ENCODE results near the gene PDE8A.

The PDE8A gene

DNA sequence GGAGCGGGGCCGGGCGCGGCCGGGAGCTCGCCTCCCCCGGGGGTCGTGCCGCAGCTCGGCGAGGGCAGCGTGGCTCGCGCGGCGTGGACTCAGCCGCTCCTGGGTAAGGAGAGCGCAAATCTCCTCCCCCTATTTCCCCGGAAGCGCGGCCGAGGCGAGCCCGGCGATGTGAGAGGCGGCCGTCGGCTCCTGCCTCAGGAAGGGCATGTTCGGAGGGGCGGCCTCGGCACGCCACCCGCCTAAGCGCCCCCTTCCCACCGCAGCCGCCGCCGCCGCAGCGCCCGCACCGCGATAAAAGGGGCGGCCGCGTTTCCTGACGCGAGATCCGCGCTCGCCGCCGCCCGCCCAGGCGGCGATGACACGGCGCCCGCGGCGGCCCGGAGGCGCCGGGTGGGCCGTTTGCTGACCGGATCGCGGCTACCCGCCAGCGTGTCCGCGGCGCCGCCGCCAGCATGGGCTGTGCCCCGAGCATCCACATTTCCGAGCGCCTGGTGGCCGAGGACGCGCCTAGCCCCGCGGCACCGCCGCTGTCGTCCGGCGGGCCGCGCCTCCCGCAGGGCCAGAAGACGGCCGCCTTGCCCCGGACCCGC, at the start of gene PDE8A:
Gene PDE8A, plus strand, starts transcription at position 146 of the 590 bp plus-strand sequence. Its CDS starts 307 bp downstream, at position 453.
- no peak for DNase-seq (ENCODE audit: low read depth)

DNA sequence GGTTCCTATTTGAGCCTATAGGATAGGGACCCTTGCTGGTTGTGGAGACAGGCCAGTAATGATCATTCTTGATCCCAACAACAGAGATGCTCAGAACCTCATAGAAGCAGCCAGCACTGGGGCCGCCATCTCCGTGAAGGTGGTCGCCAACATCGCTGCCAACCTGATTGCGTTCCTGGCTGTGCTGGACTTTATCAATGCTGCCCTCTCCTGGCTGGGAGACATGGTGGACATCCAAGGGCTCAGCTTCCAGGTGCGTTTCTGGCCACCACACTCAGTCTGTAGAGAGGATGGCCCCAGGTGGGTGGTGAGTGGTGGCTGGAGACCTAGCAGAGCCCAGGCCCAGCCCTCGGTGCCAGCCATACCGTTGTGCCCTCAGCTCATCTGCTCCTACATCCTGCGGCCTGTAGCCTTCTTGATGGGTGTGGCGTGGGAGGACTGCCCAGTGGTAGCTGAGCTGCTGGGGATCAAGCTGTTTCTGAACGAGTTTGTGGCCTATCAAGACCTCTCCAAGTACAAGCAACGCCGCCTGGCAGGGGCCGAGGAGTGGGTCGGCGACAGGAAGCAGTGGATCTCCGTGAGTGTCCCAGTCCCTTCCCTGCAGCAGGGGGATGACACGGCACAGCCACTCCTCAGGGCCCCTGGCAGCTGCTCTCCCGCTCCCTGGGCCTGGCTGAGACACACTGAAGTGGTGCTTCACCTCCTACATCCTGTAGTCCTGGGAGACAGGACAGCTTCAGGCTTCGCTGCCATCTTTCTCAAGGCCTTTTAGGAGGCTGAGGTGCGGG, 46.5 kb upstream of the PDE8A start:
- DNase-seq (ENCODE audit: low read depth) = no peak

- no peak for DNase-seq (ENCODE audit: low read depth)
These were observed 44.5 kb upstream of the PDE8A start for GRCh38 chr15:84937144-84937543.

DNA sequence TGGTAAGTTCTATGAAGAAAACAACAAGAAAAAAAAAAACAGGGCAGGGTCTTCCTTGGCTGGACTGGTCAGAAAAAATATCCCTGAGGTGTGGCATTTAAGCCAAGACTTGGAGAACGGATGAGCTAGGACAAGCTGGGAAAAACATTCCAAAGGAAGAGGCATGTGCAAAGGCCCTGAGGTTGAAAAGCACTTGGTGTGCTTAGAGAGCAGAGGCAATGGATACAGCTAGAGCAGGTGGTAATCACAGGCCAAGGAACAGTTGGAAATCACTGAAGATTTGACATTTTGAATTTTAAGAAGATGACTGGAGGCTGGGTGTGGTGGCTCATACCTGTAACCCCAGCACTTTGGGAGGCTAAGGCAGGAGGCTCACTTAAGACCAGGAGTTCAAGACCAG, 42.9 kb upstream of the PDE8A start:
- no peak for DNase-seq (ENCODE audit: low read depth)

DNA sequence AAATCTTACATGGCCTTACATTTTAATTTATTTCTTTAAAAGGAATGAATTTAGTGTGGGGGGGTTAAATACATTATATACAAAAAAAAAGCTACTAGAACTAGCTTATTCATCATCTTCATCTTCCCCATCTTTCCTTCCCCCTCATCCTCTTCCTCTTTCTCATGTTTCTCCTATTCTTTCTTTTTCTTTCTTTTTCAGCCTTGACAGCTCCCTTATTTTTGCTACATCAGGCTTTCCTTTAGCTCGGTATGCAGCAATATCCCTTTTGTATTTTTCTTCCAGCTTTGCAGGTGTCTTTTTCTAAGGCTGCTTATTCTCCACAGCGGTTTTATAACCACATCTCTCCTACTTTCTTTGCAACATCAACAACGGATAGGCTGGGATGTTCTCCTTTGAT, 41.3 kb upstream of the PDE8A start:
- DNase-seq (ENCODE audit: low read depth) = no peak

- DNase-seq (ENCODE audit: low read depth) = no peak
These were observed 39.2 kb upstream of the PDE8A start for GRCh38 chr15:84942456-84942855.

GRCh38 chr15:84944311-84944710, 37.3 kb upstream of the PDE8A start:
- no peak for DNase-seq (ENCODE audit: low read depth)

DNA sequence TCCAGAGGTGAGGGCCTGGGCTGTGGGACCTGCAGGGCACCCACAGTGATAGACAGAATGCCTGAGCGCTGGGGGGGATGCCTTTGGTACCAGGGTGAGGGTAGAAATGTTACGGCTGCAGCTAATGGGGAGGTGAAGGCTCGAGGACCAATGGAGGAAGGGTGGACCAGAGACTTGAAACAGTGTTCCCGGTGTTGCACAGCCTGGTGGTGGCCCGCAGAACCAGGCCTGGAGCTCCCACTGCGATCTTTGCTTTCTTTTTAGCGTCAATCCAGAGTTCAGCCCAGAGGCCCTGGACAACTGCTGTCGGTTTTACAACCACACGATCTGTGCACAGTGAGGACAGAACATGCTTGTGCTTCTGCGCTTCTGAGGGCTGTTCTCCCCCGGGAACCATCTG, 36.8 kb upstream of the PDE8A start:
- no peak for DNase-seq (ENCODE audit: low read depth)

GRCh38 chr15:84946772-84947489, 34.7 kb upstream of the PDE8A start:
- no peak for DNase-seq (ENCODE audit: low read depth)

- peak; percentile 82 for DNase-seq (ENCODE audit: low read depth)
These were observed 33.5 kb upstream of the PDE8A start for GRCh38 chr15:84947947-84948830.

DNA sequence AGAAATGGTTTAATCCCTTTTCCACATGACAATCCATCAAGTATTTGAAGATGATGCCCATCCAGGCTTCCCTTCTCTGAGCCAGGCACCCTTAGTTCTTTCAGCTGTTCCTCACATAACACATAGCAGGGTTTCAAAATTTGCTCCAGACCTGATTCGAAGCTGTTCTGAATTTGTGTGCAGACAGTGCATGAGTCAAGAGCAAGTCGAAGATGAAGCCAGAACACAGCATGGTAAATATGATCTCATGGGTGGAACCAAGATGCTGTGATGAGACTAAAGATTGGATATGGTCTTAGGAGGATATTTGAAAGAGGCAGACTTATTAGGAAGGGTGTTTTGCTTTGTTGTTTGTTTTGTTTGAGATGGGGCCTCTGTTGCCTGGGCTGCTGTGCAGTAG, 32.6 kb upstream of the PDE8A start:
- DNase-seq (ENCODE audit: low read depth) = peak; percentile 51

- no peak for DNase-seq (ENCODE audit: low read depth)
These were observed 31.6 kb upstream of the PDE8A start for GRCh38 chr15:84949845-84950569.

DNA sequence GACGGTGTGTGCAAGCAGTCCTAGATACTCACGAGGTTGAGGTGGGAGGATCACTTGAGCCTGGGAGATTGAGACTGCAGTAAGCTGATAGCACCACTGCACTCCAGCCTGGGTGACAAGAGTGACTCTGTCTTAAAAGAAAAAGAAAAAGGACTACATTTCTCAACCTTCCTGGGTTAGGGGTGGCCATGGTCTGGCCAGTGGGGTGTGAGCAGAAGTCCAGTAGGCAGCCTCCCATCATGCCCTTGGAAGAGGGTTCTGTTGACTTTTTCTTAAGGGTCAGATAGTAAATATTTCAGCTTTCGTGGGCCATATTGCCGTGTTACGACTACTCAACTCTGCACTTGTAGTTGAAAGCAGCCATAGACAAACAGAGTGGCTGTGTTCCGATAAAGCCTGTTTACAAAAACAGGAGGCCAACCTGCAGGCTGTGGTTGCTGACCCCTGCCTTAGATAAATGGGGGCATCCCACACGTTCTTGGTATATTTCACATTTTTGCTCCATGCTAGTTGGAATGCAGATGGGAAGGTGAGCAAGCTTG, 31.0 kb upstream of the PDE8A start:
- no peak for DNase-seq (ENCODE audit: low read depth)

- no peak for DNase-seq (ENCODE audit: low read depth)
These were observed 29.9 kb upstream of the PDE8A start for GRCh38 chr15:84951736-84952135.

GRCh38 chr15:84953136-84953535, 28.5 kb upstream of the PDE8A start:
- no peak for DNase-seq (ENCODE audit: low read depth)

DNA sequence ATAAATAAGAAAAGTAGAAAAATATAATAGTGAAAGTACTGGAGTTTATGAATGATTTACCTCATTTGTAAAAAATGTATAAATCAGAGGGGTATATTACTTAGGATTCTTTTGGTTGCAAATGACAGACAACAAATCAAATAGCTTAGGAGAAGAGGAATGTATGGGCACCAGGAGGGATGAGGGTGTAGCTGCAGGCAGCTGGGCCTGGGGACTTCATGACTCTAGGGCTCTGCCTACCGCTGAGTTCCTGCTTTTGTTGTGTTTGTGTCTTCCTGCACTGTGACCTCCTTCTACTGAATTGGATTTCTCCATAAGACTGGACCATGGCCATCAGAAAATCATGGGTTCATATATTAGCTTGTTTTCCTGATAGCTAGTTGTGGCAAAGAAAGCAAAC, 27.9 kb upstream of the PDE8A start:
- no peak for DNase-seq (ENCODE audit: low read depth)

GRCh38 chr15:84955089-84955848, 26.4 kb upstream of the PDE8A start:
- peak; percentile 61 for DNase-seq (ENCODE audit: low read depth)

GRCh38 chr15:84956199-84956598, 25.5 kb upstream of the PDE8A start:
- no peak for DNase-seq (ENCODE audit: low read depth)

DNA sequence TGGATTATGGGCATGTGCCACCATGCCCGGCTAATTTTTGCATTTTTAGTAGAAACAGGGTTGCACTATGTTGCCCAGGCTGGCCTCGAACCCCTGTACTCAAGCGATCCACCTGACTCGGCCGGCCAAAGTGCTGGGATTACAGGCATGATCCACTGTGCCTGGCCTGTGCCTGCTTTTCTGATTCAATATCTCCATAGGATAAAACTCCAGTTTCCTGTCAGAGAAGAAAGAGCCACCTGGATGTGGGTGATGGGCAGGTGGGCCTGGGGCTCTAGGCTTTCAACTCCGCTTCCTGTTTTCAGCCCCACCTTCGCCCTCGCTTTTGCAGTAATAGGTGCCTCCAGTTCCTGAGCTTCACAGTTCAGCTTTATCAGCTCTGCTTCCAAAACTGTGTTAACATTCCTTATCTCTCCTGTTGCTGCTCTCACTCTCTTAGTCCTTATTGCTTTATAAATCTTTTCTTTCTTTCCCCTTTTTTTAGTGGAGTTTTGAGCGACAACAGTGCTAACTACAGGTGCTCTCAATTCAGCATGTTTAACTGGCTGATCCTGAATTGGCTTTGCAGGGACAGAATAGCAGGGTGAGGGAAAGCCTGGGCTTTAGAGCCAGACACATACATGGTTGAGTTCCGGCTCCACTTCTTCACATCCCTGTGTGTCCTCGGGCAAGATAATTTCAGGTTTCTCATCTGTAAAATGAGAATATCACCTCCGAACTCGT, 21.1 kb upstream of the PDE8A start:
- DNase-seq (ENCODE audit: low read depth) = no peak

- no peak for DNase-seq (ENCODE audit: low read depth)
These were observed 20.6 kb upstream of the PDE8A start for GRCh38 chr15:84961114-84961452.
